Measurements from ENCODE around the gene RASGRF2.

Gene RASGRF2

DNA sequence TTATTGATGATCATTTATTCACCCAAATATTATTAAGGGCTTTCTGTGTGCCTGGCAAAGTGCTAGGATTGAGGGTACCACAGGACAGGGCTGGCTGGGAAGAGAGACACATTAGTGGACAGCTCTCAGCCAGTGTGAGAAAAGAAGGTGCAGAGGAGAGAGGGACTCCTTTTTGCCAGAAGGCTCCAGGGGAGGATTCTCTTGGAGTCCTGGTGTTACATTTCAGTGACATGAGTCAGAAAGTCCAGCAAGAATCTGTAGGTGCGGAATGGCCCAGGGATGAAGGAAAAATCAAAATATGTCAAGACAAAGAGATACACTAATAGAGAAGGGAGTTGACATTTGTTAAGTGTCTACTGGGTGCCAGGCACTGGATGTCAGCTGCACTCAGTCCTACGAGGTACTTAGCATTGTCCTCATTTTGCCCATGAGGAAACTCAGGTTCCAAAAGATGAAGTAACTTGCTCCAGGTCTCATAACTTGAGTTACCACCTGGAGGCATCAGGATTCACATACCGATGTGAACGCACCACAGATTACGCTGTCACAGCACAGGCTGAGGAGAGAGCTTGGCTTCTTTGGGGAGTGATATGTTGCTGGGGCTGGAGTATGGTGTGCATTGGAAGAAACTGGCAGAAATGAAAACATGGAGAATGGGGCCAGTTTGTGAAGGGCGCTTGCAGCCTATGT, 60.5 kb downstream of the RASGRF2 start:
- Histone ChIP-seq H3K27ac (no peak overlapping the region), H3K27me3 (replicated peaks) (no peaks in the 10 kb centered on the region), H3K4me3 (ENCODE audit: low read depth, low read length) (no peak overlapping the region), H3K36me3 (replicated peaks) (no peaks in the 10 kb centered on the region)
- no peak for DNase-seq
- in situ Hi-C loops (cut with HindIII; ENCODE audit: low pct_ligation_motif_present, low sequenced_read_pairs): no loop called here
- TF ChIP-seq CTCF (IDR thresholded peaks at IDR 0.05; ENCODE audit: low read depth, low read length, missing control alignments): no peak

DNA sequence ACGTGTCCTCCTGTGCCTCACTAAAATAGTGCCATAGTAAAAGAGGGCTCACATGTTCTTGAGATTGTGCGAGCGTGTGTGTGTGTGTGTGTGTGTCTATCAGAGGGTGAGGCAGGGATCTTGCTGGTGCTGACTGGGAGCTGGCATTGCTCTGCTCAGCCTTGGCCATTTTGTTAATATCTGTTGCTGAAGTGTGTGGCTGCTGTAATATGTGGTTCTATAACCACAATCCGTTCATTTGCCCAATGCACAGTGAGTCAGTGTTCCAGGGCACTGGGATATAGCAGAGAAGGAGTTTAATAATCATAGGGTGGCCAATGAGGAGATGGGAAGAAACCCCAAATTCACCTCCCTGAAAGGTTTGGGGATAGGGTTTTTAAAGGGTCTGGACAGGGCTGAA, 61.3 kb downstream of the RASGRF2 start:
- no peak for DNase-seq
- H3K27me3 ChIP-seq (replicated peaks): no peaks in the 10 kb centered on the region
- TF ChIP-seq CTCF (IDR thresholded peaks at IDR 0.05; ENCODE audit: low read depth, low read length, missing control alignments): no peak
- in situ Hi-C loops (cut with HindIII; ENCODE audit: low pct_ligation_motif_present, low sequenced_read_pairs): no loop called here
- H3K36me3 ChIP-seq (replicated peaks): no peaks in the 10 kb centered on the region
- H3K4me3 ChIP-seq (ENCODE audit: low read depth, low read length): no peak overlapping the region
- no peak overlapping the region for H3K27ac ChIP-seq

- in situ Hi-C loops (cut with HindIII; ENCODE audit: low pct_ligation_motif_present, low sequenced_read_pairs): no loop called here
- H3K27me3 ChIP-seq (replicated peaks): no peaks in the 10 kb centered on the region
- no peak for TF ChIP-seq CTCF (IDR thresholded peaks at IDR 0.05; ENCODE audit: low read depth, low read length, missing control alignments)
- no peak overlapping the region for H3K4me3 ChIP-seq (ENCODE audit: low read depth, low read length)
- DNase-seq: no peak
- no peak overlapping the region for H3K27ac ChIP-seq
- no peaks in the 10 kb centered on the region for H3K36me3 ChIP-seq (replicated peaks)
Measured at GRCh38 chr5:81021951-81022687, 62.0 kb downstream of the RASGRF2 start.

DNA sequence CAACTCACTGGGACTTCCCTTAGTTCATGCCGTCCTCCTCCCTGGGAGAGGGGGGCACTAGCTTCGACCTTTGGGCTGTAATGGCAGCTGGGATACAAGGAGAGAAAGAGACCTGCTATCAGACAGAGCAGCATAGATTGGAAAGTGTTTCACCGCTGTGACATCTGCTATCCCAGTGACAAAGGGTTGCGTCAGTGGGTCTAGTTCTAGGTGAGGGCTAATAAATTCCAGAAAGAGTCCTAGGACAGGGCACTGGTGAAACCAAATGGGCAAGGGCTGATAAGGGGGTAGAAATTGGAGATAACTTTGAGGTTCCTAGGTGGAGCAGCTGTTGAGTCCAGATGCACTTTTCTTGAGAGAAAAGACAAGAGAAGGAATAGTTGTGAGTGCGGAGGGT, 62.5 kb downstream of the RASGRF2 start:
- no peak for TF ChIP-seq CTCF (IDR thresholded peaks at IDR 0.05; ENCODE audit: low read depth, low read length, missing control alignments)
- in situ Hi-C loops (cut with HindIII; ENCODE audit: low pct_ligation_motif_present, low sequenced_read_pairs): no loop called here
- no peak for DNase-seq
- no peaks in the 10 kb centered on the region for H3K27me3 ChIP-seq (replicated peaks)
- no peak overlapping the region for H3K4me3 ChIP-seq (ENCODE audit: low read depth, low read length)
- no peaks in the 10 kb centered on the region for H3K36me3 ChIP-seq (replicated peaks)
- no peak overlapping the region for H3K27ac ChIP-seq

GRCh38 chr5:81023261-81023970, 63.3 kb downstream of the RASGRF2 start:
- Histone ChIP-seq H3K4me3 (ENCODE audit: low read depth, low read length) (no peak overlapping the region), H3K27me3 (replicated peaks) (no peaks in the 10 kb centered on the region), H3K27ac (no peak overlapping the region), H3K36me3 (replicated peaks) (no peaks in the 10 kb centered on the region)
- no peak for DNase-seq
- in situ Hi-C loops (cut with HindIII; ENCODE audit: low pct_ligation_motif_present, low sequenced_read_pairs): no loop called here
- TF ChIP-seq CTCF (IDR thresholded peaks at IDR 0.05; ENCODE audit: low read depth, low read length, missing control alignments): no peak

Measured in brain microvascular endothelial cell (primary cell).